A549 treated with CORT108297 at 1 μM for 4 hours (cell line): ENCODE data around the gene PROZ. TPM values are rescaled to one million over a fixed set of nuclear protein-coding genes. Genes with fewer than 3 reads are reported as not detected.

Experiments
- total RNA-seq: library from RNA; stranded (reverse); fragments of 200-300 nt; extraction: Qiagen RNA extraction; gene quantifications from 5 replicates; pipeline ENCODE4 v1.2.3, GENCODE V29; 2022

PROZ gene, protein sequence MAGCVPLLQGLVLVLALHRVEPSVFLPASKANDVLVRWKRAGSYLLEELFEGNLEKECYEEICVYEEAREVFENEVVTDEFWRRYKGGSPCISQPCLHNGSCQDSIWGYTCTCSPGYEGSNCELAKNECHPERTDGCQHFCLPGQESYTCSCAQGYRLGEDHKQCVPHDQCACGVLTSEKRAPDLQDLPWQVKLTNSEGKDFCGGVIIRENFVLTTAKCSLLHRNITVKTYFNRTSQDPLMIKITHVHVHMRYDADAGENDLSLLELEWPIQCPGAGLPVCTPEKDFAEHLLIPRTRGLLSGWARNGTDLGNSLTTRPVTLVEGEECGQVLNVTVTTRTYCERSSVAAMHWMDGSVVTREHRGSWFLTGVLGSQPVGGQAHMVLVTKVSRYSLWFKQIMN
- total RNA-seq = not detected in 5 replicates

DNA sequence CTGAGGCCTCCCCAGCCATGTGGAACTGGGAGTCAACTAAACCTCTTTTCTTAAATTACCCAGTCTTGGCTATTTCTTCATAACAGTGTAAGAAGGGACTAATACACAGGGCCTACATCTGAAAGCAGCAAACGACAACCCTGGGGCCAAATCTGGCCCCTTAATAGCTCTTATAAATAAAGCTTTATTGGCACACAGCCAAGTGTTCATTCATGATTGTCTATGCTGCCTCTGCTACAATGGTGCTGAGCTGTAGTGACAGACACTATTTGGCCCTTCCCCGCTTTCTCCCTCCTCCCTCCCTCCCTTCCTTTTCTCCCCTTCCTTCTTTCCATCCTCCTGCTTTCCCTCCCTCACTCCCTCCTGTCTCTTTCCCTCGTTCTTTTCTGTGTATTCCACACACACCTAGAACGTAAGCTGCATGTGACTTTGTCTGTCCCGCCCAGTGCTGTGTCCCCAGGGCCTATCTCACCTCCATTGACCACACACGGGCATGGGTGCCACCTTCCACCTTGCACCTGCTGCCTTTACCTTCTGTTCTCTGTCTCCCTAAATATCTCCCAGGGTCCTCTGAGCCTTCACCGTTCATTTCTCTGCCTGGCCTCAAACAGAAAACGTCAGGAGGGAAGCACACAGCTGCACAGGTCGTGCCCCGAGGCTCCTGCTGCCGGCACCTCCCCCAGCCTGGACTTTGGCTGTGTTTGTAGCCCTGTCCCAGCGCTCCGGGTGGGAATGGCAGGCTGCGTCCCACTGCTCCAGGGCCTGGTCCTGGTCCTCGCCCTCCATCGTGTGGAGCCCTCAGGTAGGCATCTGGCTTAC, at the start of gene PROZ:
TSS of gene PROZ (plus strand) at position 720 of the 819 bp plus-strand sequence. CDS start at position 733, 13 bp downstream.

GRCh38 chr13:113122550-113123225, 35.8 kb upstream of the PROZ start, which contains the start of gene F10:
Gene F10, plus strand, starts transcription at chr13:113122799. Its CDS starts 57 bp downstream, at chr13:113122856.

GRCh38 chr13:113208421-113209335, 50.2 kb downstream of the PROZ start, which contains the start of gene PCID2:
Gene PCID2, minus strand, starts transcription at chr13:113208669. Its CDS starts 35 bp downstream, at chr13:113208634.

DNA sequence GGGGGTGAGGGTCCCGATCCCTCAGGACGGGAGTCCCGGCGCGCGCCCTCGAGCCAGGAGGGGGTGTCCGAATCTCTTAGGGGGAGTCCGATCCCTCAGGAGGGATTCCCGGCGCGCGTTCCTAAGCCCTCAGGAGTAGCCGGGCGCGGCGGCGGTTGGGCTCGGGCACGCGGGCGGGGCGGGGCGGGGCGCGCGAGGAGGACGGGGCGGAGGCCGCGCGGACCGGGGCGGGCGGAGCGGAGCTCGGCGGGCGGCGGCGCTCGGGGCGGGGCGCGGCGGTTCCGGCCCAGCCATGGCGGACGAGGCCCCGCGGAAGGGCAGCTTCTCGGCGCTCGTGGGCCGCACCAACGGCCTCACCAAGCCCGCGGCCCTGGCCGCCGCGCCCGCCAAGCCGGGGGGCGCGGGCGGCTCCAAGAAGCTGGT, 50.9 kb downstream of the PROZ start, which contains the start of gene CUL4A:
TSS of gene CUL4A (plus strand) at position 278 of the 423 bp plus-strand sequence. CDS start at position 293, 15 bp downstream.

Other genes starting within 250 kb of the PROZ start
- gene MCF2L, start 189.4 kb upstream of the PROZ start, total RNA-seq = 0.27 to 0.61 TPM (median 0.37 TPM) in 5 replicates
- gene F7, start 52.9 kb upstream of the PROZ start, total RNA-seq = 0.07 to 0.15 TPM (median 0.10 TPM) in 4 of 5 replicates, not detected in the other
- gene F10, start 35.8 kb upstream of the PROZ start, total RNA-seq = not detected in 5 replicates
- gene PCID2, start 50.0 kb downstream of the PROZ start, total RNA-seq = 39.3 to 44.6 TPM (median 43.1 TPM) in 5 replicates
- 52.0 to 57.4 TPM (median 55.5 TPM) in 5 replicates for gene CUL4A, start 51.0 kb downstream of the PROZ start, total RNA-seq
- gene LAMP1, start 138.6 kb downstream of the PROZ start, total RNA-seq = 72.2 to 95.3 TPM (median 89.7 TPM) in 5 replicates
- gene GRTP1, start 205.5 kb downstream of the PROZ start, total RNA-seq = 1.2 to 2.1 TPM (median 1.8 TPM) in 5 replicates